Measurements from ENCODE around the gene MIAT. TPM values are rescaled to one million over a fixed set of nuclear protein-coding genes. Genes with fewer than 3 reads are reported as not detected.
A peak's percentile ranks its signal among the peaks of the same experiment; 100 is the strongest.

MIAT gene
- total RNA-seq, 1 donor from 2014 or later = 0.66 TPM

DNA sequence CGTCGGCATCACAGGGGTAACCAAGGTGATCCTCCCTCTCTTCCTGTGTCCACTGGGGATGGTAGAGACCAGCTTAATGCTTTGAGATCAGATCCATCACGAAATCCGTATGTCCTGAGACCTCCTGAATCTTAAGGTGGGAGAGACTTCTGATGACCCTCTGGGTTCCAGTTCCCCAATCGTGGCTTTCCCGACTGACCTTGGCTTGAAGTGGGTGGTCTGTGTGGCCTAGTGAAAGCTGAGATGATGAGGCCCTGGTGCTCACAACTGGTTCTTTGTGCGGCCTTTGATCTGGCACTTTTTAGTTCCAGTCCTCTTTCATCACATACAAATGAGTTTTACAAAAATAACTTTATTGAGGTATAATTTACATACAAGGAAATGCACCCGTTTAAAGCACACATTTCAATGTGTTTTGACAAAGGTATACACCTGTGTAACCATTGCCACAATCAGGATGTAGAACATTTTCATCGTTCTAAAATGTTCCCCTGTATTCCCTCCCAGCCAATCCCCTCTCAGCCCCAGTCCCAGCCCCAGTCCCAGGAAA is 6.1 kb downstream of the MIAT start:
- Histone ChIP-seq H3K36me3 (no peaks in the 10 kb centered on the region), H3K27me3 (ENCODE audit: low read depth) (peaks cover 66% of the 10 kb centered on the region), H3K4me1 (peaks cover 9% of the 10 kb centered on the region), H3K9me3 (replicated peaks) (no peaks in the 10 kb centered on the region), H3K27ac (replicated peaks) (no peak overlapping the region), H3K4me3 (no peak overlapping the region)
- intact Hi-C loops (cut with micrococcal nuclease) = loop anchor here (5.0 kb wide), 1 partner anchor 161 kb away; no protein-coding TSS in a partner anchor
- TF ChIP-seq, protein P1, sequence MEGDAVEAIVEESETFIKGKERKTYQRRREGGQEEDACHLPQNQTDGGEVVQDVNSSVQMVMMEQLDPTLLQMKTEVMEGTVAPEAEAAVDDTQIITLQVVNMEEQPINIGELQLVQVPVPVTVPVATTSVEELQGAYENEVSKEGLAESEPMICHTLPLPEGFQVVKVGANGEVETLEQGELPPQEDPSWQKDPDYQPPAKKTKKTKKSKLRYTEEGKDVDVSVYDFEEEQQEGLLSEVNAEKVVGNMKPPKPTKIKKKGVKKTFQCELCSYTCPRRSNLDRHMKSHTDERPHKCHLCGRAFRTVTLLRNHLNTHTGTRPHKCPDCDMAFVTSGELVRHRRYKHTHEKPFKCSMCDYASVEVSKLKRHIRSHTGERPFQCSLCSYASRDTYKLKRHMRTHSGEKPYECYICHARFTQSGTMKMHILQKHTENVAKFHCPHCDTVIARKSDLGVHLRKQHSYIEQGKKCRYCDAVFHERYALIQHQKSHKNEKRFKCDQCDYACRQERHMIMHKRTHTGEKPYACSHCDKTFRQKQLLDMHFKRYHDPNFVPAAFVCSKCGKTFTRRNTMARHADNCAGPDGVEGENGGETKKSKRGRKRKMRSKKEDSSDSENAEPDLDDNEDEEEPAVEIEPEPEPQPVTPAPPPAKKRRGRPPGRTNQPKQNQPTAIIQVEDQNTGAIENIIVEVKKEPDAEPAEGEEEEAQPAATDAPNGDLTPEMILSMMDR (IDR thresholded peaks at IDR 0.05; ENCODE audit: borderline replicate concordance) = no peak
- DNase-seq = no peak

DNA sequence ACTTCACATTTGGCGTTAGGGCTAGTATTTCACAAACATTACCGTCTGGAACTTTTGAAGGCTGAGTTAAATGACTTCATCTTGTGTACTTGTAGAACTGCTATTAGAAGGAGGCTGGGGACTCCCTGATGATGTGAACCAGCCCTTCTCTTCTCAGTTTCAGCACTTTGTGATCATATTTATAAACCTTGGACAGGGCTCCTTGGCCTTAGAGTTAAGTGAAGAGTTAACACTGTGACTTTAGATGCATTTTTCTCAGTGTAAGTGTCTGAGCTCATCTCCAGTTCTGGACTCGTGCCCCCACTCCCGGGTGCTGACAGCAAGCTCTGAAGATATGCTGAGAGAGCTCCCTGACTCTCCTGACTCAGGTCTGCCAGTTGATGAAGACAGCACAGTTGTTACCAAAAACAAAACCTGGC is 8.4 kb downstream of the MIAT start:
- Histone ChIP-seq H3K9me3 (replicated peaks) (no peaks in the 10 kb centered on the region), H3K27me3 (ENCODE audit: low read depth) (peaks cover 42% of the 10 kb centered on the region), H3K4me1 (no peaks in the 10 kb centered on the region), H3K27ac (replicated peaks) (no peak overlapping the region), H3K36me3 (no peaks in the 10 kb centered on the region), H3K4me3 (no peak overlapping the region)
- DNase-seq = no peak
- TF ChIP-seq, protein P1 (IDR thresholded peaks at IDR 0.05; ENCODE audit: borderline replicate concordance) = no peak
- intact Hi-C loops (cut with micrococcal nuclease) = no loop called here

DNA sequence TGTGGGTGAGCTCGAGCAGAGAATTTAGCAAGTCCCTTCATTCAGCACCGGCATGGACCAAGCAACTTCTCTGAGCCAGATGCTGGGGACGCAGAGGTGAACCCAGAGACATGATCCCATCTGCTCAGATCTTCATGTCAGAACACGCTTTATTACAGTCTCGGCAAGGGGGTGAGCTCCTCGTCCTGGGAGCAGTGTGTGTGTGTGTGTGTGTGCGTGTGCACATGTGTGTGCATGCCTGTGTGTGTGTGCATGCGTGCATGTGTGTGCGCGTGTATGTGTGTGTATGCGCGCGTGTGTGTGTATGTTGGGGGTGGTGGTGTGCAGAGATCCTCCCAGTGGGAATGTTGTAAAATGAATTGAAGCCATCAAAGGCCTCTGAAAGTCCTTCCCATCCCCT is 9.8 kb downstream of the MIAT start:
- H3K9me3 ChIP-seq (replicated peaks) = no peaks in the 10 kb centered on the region
- DNase-seq = no peak
- H3K27me3 ChIP-seq (ENCODE audit: low read depth) = peaks cover 29% of the 10 kb centered on the region
- no peak overlapping the region for H3K4me3 ChIP-seq
- peaks cover 7% of the 10 kb centered on the region for H3K4me1 ChIP-seq
- H3K27ac ChIP-seq (replicated peaks) = no peak overlapping the region
- intact Hi-C loops (cut with micrococcal nuclease) = no loop called here
- no peaks in the 10 kb centered on the region for H3K36me3 ChIP-seq
- TF ChIP-seq, protein P1 (IDR thresholded peaks at IDR 0.05; ENCODE audit: borderline replicate concordance) = no peak

DNA sequence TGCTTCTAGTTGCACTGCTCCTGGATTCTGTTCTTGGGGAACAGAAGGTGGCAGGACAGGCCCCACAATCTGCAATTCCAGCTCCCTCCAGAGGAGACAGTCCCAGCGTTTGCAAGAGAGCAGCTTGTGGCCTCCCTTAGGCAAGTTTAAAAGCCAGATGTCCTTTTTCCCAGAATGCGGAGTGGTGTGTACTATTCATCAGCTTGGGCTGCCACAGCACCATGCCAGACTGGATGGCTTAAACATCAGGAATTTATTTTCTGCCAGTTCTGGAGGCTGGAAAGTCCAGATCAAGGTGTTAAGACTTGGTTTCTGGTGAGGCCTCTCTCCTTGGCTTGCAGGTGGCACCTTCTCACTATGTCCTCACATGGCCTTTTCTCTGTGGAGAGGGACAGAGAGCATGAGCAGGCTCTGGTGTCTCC is 11.7 kb downstream of the MIAT start:
- TF ChIP-seq, protein P1 (IDR thresholded peaks at IDR 0.05; ENCODE audit: borderline replicate concordance) = peak; percentile 43
- Histone ChIP-seq H3K36me3 (no peaks in the 10 kb centered on the region), H3K27ac (replicated peaks) (no peak overlapping the region), H3K27me3 (ENCODE audit: low read depth) (peaks cover 10% of the 10 kb centered on the region), H3K4me1 (peaks cover 25% of the 10 kb centered on the region), H3K4me3 (no peak overlapping the region), H3K9me3 (replicated peaks) (no peaks in the 10 kb centered on the region)
- intact Hi-C loops (cut with micrococcal nuclease) = no loop called here
- no peak for DNase-seq

DNA sequence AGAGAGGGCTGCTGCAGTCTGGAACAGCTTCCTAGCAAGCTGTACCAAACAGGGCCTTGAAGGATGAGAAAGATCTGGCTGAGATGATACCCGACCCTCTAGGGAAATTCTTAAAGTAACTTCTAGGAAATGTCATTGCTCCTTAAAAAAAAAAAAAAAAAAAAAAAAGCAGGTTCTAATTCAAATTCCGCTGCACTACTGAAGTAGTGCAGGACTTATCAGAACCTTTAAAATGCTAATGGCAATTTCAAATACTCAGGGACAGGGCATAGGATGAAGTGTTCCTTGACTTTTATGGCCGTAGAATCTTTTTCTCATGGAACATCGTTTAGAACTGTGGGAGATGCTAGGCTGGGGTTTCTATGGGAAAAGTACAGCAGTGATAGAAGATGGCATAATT is 13.1 kb downstream of the MIAT start:
- peaks cover 37% of the 10 kb centered on the region for H3K4me1 ChIP-seq
- H3K27ac ChIP-seq (replicated peaks) = no peak overlapping the region
- no peak overlapping the region for H3K4me3 ChIP-seq
- no peak for DNase-seq
- H3K27me3 ChIP-seq (ENCODE audit: low read depth) = peaks cover 5% of the 10 kb centered on the region
- intact Hi-C loops (cut with micrococcal nuclease) = no loop called here
- H3K9me3 ChIP-seq (replicated peaks) = no peaks in the 10 kb centered on the region
- TF ChIP-seq, protein P1 (IDR thresholded peaks at IDR 0.05; ENCODE audit: borderline replicate concordance) = no peak
- no peaks in the 10 kb centered on the region for H3K36me3 ChIP-seq

All from left ventricle myocardium inferior (tissue), 1 donor.